H9 (cell line): ENCODE data around the gene ST3GAL6. TPM values are rescaled to one million over a fixed set of nuclear protein-coding genes. Genes with fewer than 3 reads are reported as not detected.

ENCODE experiments used
- DNase-seq: peaks from one replicate; pipeline ENCODE4 v3.0.0-alpha.2; 2017
- H2AFZ ChIP-seq: one replicate; pipeline ENCODE4 v1.6.1; 2013; ENCODE audit warnings: mild to moderate bottlenecking, low read length, control low read depth, moderate library complexity
- H2AK5ac ChIP-seq: 2 replicates; pipeline ENCODE4 v1.6.1; 2013; ENCODE audit warnings: low read length, control low read depth, mixed read lengths; ENCODE audit not compliant: insufficient read length
- H2BK120ac ChIP-seq: one replicate; pipeline ENCODE4 v1.6.1; 2013; ENCODE audit warnings: low read depth, mild to moderate bottlenecking, low read length, control low read depth, inconsistent platforms; ENCODE audit not compliant: poor library complexity, severe bottlenecking
- H2BK12ac ChIP-seq: 2 replicates; pipeline ENCODE4 v1.6.1; 2013; ENCODE audit warnings: low read length, control low read depth, mixed read lengths, low read depth; ENCODE audit not compliant: insufficient read length
- H2BK15ac ChIP-seq: 2 replicates; pipeline ENCODE4 v1.6.1; 2013; ENCODE audit warnings: low read depth, low read length, control low read depth
- H2BK20ac ChIP-seq: one replicate; pipeline ENCODE4 v1.6.1; 2013; ENCODE audit warnings: low read depth, mild to moderate bottlenecking, low read length, control low read depth, inconsistent platforms; ENCODE audit not compliant: poor library complexity, severe bottlenecking
- H2BK5ac ChIP-seq: 2 replicates; pipeline ENCODE4 v1.6.1; 2013; ENCODE audit warnings: low read length, control low read depth, mixed read lengths; ENCODE audit not compliant: insufficient read length
- H3K14ac ChIP-seq: 2 replicates; pipeline ENCODE4 v1.6.1; 2013; ENCODE audit warnings: low read length, control low read depth; ENCODE audit not compliant: insufficient read depth
- H3K18ac ChIP-seq: 2 replicates; pipeline ENCODE4 v1.6.1; 2013; ENCODE audit warnings: low read depth, mild to moderate bottlenecking, mixed read lengths, low read length, control low read depth; ENCODE audit not compliant: insufficient read length
- H3K23ac ChIP-seq: 2 replicates; pipeline ENCODE4 v1.6.1; 2013; ENCODE audit warnings: low read length, control low read depth, mixed read lengths, low read depth; ENCODE audit not compliant: insufficient read length
- H3K23me2 ChIP-seq: 2 replicates; pipeline ENCODE4 v1.6.1; 2013; ENCODE audit warnings: low read depth, mild to moderate bottlenecking, mixed read lengths, low read length, control low read depth; ENCODE audit not compliant: insufficient read length, poor library complexity, severe bottlenecking
- H3K27ac ChIP-seq: 2 replicates; pipeline ENCODE4 v1.5.1; 2013; ENCODE audit warnings: low read length, control low read depth, mixed read lengths, low read depth; ENCODE audit not compliant: insufficient read length
- H3K27me3 ChIP-seq: 2 replicates; pipeline ENCODE4 v1.6.1; 2013; ENCODE audit warnings: low read length, control low read depth, inconsistent platforms; ENCODE audit not compliant: insufficient read depth
- H3K4ac ChIP-seq: 2 replicates; pipeline ENCODE4 v1.6.1; 2013; ENCODE audit warnings: low read depth, mild to moderate bottlenecking, control low read depth, inconsistent platforms, low read length, moderate library complexity
- H3K4me1 ChIP-seq: 2 replicates; pipeline ENCODE4 v1.6.1; 2013; ENCODE audit warnings: low read length, control low read depth, inconsistent platforms; ENCODE audit not compliant: insufficient read depth
- H3K4me2 ChIP-seq: 2 replicates; pipeline ENCODE4 v1.6.1; 2013; ENCODE audit warnings: low read length, control low read depth, mixed read lengths; ENCODE audit not compliant: insufficient read length, insufficient read depth
- H3K56ac ChIP-seq: 2 replicates; pipeline ENCODE4 v1.6.1; 2013; ENCODE audit warnings: low read depth, mild to moderate bottlenecking, mixed read lengths, low read length, control low read depth; ENCODE audit not compliant: insufficient read length
- H3K79me1 ChIP-seq: 2 replicates; pipeline ENCODE4 v1.6.1; 2013; ENCODE audit warnings: low read depth, mild to moderate bottlenecking, moderate library complexity, low read length, control low read depth, inconsistent platforms; ENCODE audit not compliant: insufficient read depth, poor library complexity, severe bottlenecking
- H3K79me2 ChIP-seq: 2 replicates; pipeline ENCODE4 v1.6.1; 2013; ENCODE audit warnings: low read length, control low read depth, inconsistent platforms; ENCODE audit not compliant: insufficient read depth
- H3K9ac ChIP-seq: 2 replicates; pipeline ENCODE4 v1.6.1; 2013; ENCODE audit warnings: low read length, control low read depth, mixed read lengths; ENCODE audit not compliant: insufficient read length; ENCODE audit errors: extremely low read depth
- H3K9me3 ChIP-seq: one replicate; pipeline ENCODE4 v1.6.1; 2013; ENCODE audit warnings: low read depth, low read length, inconsistent platforms; ENCODE audit not compliant: control insufficient read depth
- H3T11ph ChIP-seq: one replicate; pipeline ENCODE4 v1.6.1; 2013; ENCODE audit warnings: mild to moderate bottlenecking, low read length, control low read depth, inconsistent platforms
- H4K20me1 ChIP-seq: one replicate; pipeline ENCODE4 v1.6.1; 2013; ENCODE audit not compliant: control insufficient read depth, insufficient read length, insufficient read depth
- H4K5ac ChIP-seq: 2 replicates; pipeline ENCODE4 v1.6.1; 2013; ENCODE audit warnings: low read depth, mild to moderate bottlenecking, mixed read lengths, low read length, control low read depth; ENCODE audit not compliant: insufficient read length
- H4K8ac ChIP-seq: replicated peaks from 2 replicates; pipeline ENCODE4 v1.6.1; 2013; ENCODE audit warnings: low read length, control low read depth, mixed read lengths, low read depth; ENCODE audit not compliant: insufficient read length
- H4K91ac ChIP-seq: 2 replicates; pipeline ENCODE4 v1.6.1; 2013; ENCODE audit warnings: low read depth, mild to moderate bottlenecking, moderate library complexity, mixed read lengths, low read length, control low read depth; ENCODE audit not compliant: insufficient read length
- H3K27ac Mint-ChIP-seq, 3 experiments: 2 replicates in 2 of 3; 3 replicates in 1 of 3; pipeline ENCODE4 v1.8.0; 2020 to 2021; ENCODE audit warnings: mixed read lengths in 3 of 3, mild to moderate bottlenecking in 1 of 3, moderate library complexity in 1 of 3
- H3K27me3 Mint-ChIP-seq: 2 replicates; pipeline ENCODE4 v1.8.0; 2021; ENCODE audit warnings: low read depth, mild to moderate bottlenecking, moderate library complexity, mixed read lengths
- H3K36me3 Mint-ChIP-seq, 3 experiments: 2 replicates in 2 of 3; 3 replicates in 1 of 3; pipeline ENCODE4 v1.8.0; 2020 to 2021; ENCODE audit warnings: low read depth in 3 of 3, mixed read lengths in 3 of 3; ENCODE audit not compliant: insufficient read depth in 1 of 3
- H3K4me1 Mint-ChIP-seq, 2 experiments: 2 replicates each; pipeline ENCODE4 v1.8.0; 2020; ENCODE audit warnings: mixed read lengths in 2 of 2
- H3K4me3 Mint-ChIP-seq, 2 experiments: 2 replicates in 1 of 2; 3 replicates in 1 of 2; pipeline ENCODE4 v1.8.0; 2020 to 2021; ENCODE audit warnings: mild to moderate bottlenecking in 2 of 2, mixed read lengths in 2 of 2, moderate library complexity in 1 of 2
- H3K9me3 Mint-ChIP-seq, 2 experiments: 2 replicates in 1 of 2; 3 replicates in 1 of 2; pipeline ENCODE4 v1.8.0; 2020; ENCODE audit warnings: mild to moderate bottlenecking in 2 of 2, mixed read lengths in 2 of 2, moderate library complexity in 1 of 2
- CTCF ChIP-seq: fragments of 200-600 bp; sonication (generic); conservative IDR thresholded peaks from 3 replicates; pipeline ENCODE4 v1.8.0; 2021; ENCODE audit warnings: antibody characterized with exemption, mild to moderate bottlenecking
- WGBS: extraction: QIAGEN DNeasy Blood & Tissue Kit; methylation state at CpG from one replicate; pipeline ENCODE4 v1.1.7; 2013; ENCODE audit warnings: missing lambda C conversion rate, low lambda C conversion rate, mixed read lengths; ENCODE audit not compliant: insufficient read length; ENCODE audit errors: extremely low coverage; 5-methylcytosine and 5-hydroxymethylcytosine counted together
- total RNA-seq: library from RNA; stranded (reverse); gene quantifications from 2 replicates; pipeline ENCODE4 v1.2.1, GENCODE V29; 2021

Gene ST3GAL6
- total RNA-seq, 1 experiment from 2014 or later, result 6.4 TPM

GRCh38 chr3:98817547-98818041 is 54.5 kb downstream of the ST3GAL6 start:
- H4K20me1 ChIP-seq, result no peaks in the 10 kb centered on the region
- H3K9me3 ChIP-seq, result no peaks in the 10 kb centered on the region
- H2AFZ ChIP-seq, result no peak overlapping the region
- no peaks in the 10 kb centered on the region for H3K23me2 ChIP-seq
- H3K56ac ChIP-seq, result no peak overlapping the region
- no peak overlapping the region for H4K8ac ChIP-seq
- H3K79me2 ChIP-seq, result no peaks in the 10 kb centered on the region
- H2BK20ac ChIP-seq, result no peak overlapping the region
- no peak overlapping the region for H2BK12ac ChIP-seq
- no peaks in the 10 kb centered on the region for H3K27me3 Mint-ChIP-seq
- no peak for DNase-seq
- no peak overlapping the region for H4K5ac ChIP-seq
- H3K4me1 ChIP-seq, result no peaks in the 10 kb centered on the region
- H3K27ac ChIP-seq, result no peak overlapping the region
- H3K4me2 ChIP-seq, result no peak overlapping the region
- WGBS, result no CpG with 5 or more reads among the region's 3 CpGs
- H3K36me3 Mint-ChIP-seq, result peaks cover 10 to 40% (median 32%) of the 10 kb centered on the region in 3 experiments
- no peak overlapping the region for H2BK120ac ChIP-seq
- no peak overlapping the region for H3K4me3 Mint-ChIP-seq
- H2AK5ac ChIP-seq, result no peak overlapping the region
- H3K27ac Mint-ChIP-seq, result no peak overlapping the region; a peak in 1 of 7 replicates
- no peak overlapping the region for H3K18ac ChIP-seq
- TF ChIP-seq CTCF, result peak; percentile 80
- no peak overlapping the region for H2BK15ac ChIP-seq
- no peaks in the 10 kb centered on the region for H3K79me1 ChIP-seq
- no peak overlapping the region for H3K4ac ChIP-seq
- H4K91ac ChIP-seq, result no peak overlapping the region
- H3K9me3 Mint-ChIP-seq, result no peaks in the 10 kb centered on the region
- no peak overlapping the region for H2BK5ac ChIP-seq
- no peak overlapping the region for H3K9ac ChIP-seq
- H3K23ac ChIP-seq, result no peak overlapping the region
- no peaks in the 10 kb centered on the region for H3K27me3 ChIP-seq
- peaks cover 5 to 10% of the 10 kb centered on the region in 2 experiments for H3K4me1 Mint-ChIP-seq
- no peak overlapping the region for H3T11ph ChIP-seq
- H3K14ac ChIP-seq, result no peak overlapping the region
